SK-N-SH treated with all-trans-retinoic acid at 6 μM for 48 hours (cell line): ENCODE results near the gene MATN4.
"Not testable (repeated sequence)": the region's sequence is repeated elsewhere in the genome, so short reads cannot be mapped to it uniquely, and the experiment has no call there.

Source experiments
- ATAC-seq: fragments of 200-7000 bp; cut with Tn5 transposase; 3 replicates; pipeline ENCODE4 v1.9.1; 2020; ENCODE audit warnings: mild to moderate bottlenecking, moderate library complexity
- BACH2 ChIP-seq: fragments of 250-450 bp; sonication (Bioruptor Pico); IDR thresholded peaks from 2 replicates; pipeline ENCODE4 v1.9.0; 2021; ENCODE audit warnings: mild to moderate bottlenecking, borderline replicate concordance
- CSDC2 ChIP-seq: fragments of 250-450 bp; sonication (Bioruptor Pico); IDR thresholded peaks from 2 replicates; pipeline ENCODE4 v1.5.0; 2020; ENCODE audit warnings: mild to moderate bottlenecking, moderate library complexity
- ESRRG ChIP-seq: fragments of 250-450 bp; sonication (Bioruptor Pico); IDR thresholded peaks from 2 replicates; pipeline ENCODE4 v1.6.1; 2021; ENCODE audit warnings: mild to moderate bottlenecking
- ISL1 ChIP-seq: fragments of 250-450 bp; sonication (Bioruptor Pico); IDR thresholded peaks from 2 replicates; pipeline ENCODE4 v2.1.2; 2022; ENCODE audit warnings: mild to moderate bottlenecking, moderate library complexity
- PATZ1 ChIP-seq: fragments of 250-450 bp; sonication (Bioruptor Pico); IDR thresholded peaks from 2 replicates; pipeline ENCODE4 v1.8.0; 2020; ENCODE audit warnings: mild to moderate bottlenecking, moderate library complexity, borderline replicate concordance
- PPARA ChIP-seq: fragments of 250-450 bp; sonication (Bioruptor Pico); IDR thresholded peaks from 2 replicates; pipeline ENCODE4 v1.5.0; 2020; ENCODE audit warnings: mild to moderate bottlenecking, borderline replicate concordance
- SNAI2 ChIP-seq: fragments of 250-450 bp; sonication (Bioruptor Pico); IDR thresholded peaks from 2 replicates; pipeline ENCODE4 v1.5.0; 2020; ENCODE audit warnings: mild to moderate bottlenecking, moderate library complexity
- TOX ChIP-seq: fragments of 250-450 bp; sonication (Bioruptor Pico); IDR thresholded peaks from 2 replicates; pipeline ENCODE4 v1.8.0; 2021; ENCODE audit warnings: mild to moderate bottlenecking, moderate library complexity, borderline replicate concordance
- ZC3H10 ChIP-seq: fragments of 250-450 bp; sonication (Bioruptor Pico); IDR thresholded peaks from 2 replicates; pipeline ENCODE4 v1.5.1; 2021; ENCODE audit warnings: mild to moderate bottlenecking, moderate library complexity
- ZFP30 ChIP-seq: fragments of 450-650 bp; formaldehyde crosslinking; IDR thresholded peaks from 2 replicates; pipeline ENCODE4 v1.5.0; 2022; ENCODE audit warnings: mild to moderate bottlenecking, moderate library complexity
- ZNF565 ChIP-seq: fragments of 450-650 bp; formaldehyde crosslinking; conservative IDR thresholded peaks from 2 replicates; pipeline ENCODE4 v1.5.0; 2020; ENCODE audit warnings: low read depth, mild to moderate bottlenecking, moderate library complexity
- ZNF70 ChIP-seq: fragments of 450-650 bp; formaldehyde crosslinking; IDR thresholded peaks from 2 replicates; pipeline ENCODE4 v1.5.0; 2020; ENCODE audit warnings: mild to moderate bottlenecking, moderate library complexity
- ZNF8 ChIP-seq: fragments of 450-650 bp; formaldehyde crosslinking; IDR thresholded peaks from 2 replicates; pipeline ENCODE4 v1.5.0; 2020; ENCODE audit warnings: mild to moderate bottlenecking, moderate library complexity
- TF ChIP-seq, protein P1 (sequence below): fragments of 250-450 bp; sonication (Bioruptor Pico); IDR thresholded peaks from 2 replicates; pipeline ENCODE4 v1.8.0; 2021; ENCODE audit warnings: low read depth, mild to moderate bottlenecking, moderate library complexity, borderline replicate concordance
- TF ChIP-seq, protein P2 (sequence below): fragments of 250-450 bp; sonication (Bioruptor Pico); IDR thresholded peaks from 2 replicates; pipeline ENCODE4 v1.5.1; 2021; ENCODE audit warnings: mild to moderate bottlenecking, moderate library complexity
- TF ChIP-seq, protein P3 (sequence below): fragments of 250-450 bp; sonication (Bioruptor Pico); IDR thresholded peaks from 2 replicates; pipeline ENCODE4 v1.5.0; 2020; ENCODE audit warnings: mild to moderate bottlenecking, moderate library complexity

MATN4 gene

GRCh38 chr20:45352729-45353128 lies 44.6 kb upstream of the MATN4 start:
- ATAC-seq: no peak
- no peak for TF ChIP-seq CSDC2 (CRISPR knock-in tag)
- no peak for TF ChIP-seq ZNF8 (CRISPR knock-in tag)
- no peak for TF ChIP-seq PATZ1 (CRISPR knock-in tag)
- no peak for TF ChIP-seq ZNF565 (CRISPR knock-in tag)
- TF ChIP-seq ZFP30 (CRISPR knock-in tag): no peak

DNA sequence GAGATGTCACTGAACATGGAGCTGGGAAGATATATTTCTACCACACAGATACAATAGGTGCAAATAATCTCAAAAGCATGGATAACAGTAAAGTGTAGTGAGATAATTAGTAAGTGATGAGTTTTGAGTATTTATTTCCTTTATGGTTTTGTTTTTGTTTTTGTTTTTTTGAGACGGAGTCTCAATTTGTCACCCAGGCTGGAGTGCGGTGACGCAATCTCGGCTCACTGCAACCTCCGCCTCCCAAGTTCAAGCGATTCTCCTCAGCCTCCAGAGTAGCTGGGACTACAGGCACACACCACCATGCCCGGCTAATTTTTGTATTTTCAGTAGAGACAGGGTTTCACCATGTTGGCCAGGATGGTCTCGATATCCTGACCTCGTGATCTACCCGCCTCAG lies 42.7 kb upstream of the MATN4 start:
- not testable (repeated sequence) for ATAC-seq

DNA sequence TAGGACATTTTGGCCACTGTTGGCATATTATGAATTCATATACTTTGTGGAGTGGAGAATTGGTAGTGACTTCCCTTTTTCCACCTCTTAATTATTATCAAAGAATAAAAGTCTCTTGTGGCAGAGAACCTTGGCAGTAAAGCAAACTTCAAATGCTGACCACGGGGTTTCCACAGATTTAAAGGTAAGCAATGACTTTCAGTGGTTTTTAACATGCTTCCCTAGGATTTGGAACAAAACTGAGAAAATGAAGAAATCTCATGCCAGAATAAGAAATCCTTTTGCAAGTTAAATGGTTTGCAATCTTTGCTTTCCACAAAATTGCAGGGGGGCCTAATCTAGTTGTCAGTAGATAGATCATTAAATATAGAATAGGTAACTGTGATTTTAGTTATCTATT lies 42.1 kb upstream of the MATN4 start:
- TF ChIP-seq ZNF8 (CRISPR knock-in tag) (no peak), ZNF70 (no peak), BACH2 (no peak), TOX (no peak), PPARA (CRISPR knock-in tag) (no peak), SNAI2 (CRISPR knock-in tag) (no peak), ZFP30 (CRISPR knock-in tag) (no peak), ZC3H10 (no peak), ESRRG (CRISPR knock-in tag) (no peak), ISL1 (no peak)
- TF ChIP-seq, protein P1, sequence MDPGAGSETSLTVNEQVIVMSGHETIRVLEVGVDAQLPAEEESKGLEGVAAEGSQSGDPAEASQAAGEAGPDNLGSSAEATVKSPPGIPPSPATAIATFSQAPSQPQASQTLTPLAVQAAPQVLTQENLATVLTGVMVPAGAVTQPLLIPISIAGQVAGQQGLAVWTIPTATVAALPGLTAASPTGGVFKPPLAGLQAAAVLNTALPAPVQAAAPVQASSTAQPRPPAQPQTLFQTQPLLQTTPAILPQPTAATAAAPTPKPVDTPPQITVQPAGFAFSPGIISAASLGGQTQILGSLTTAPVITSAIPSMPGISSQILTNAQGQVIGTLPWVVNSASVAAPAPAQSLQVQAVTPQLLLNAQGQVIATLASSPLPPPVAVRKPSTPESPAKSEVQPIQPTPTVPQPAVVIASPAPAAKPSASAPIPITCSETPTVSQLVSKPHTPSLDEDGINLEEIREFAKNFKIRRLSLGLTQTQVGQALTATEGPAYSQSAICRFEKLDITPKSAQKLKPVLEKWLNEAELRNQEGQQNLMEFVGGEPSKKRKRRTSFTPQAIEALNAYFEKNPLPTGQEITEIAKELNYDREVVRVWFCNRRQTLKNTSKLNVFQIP (CRISPR knock-in tag): no peak
- TF ChIP-seq, protein P2, sequence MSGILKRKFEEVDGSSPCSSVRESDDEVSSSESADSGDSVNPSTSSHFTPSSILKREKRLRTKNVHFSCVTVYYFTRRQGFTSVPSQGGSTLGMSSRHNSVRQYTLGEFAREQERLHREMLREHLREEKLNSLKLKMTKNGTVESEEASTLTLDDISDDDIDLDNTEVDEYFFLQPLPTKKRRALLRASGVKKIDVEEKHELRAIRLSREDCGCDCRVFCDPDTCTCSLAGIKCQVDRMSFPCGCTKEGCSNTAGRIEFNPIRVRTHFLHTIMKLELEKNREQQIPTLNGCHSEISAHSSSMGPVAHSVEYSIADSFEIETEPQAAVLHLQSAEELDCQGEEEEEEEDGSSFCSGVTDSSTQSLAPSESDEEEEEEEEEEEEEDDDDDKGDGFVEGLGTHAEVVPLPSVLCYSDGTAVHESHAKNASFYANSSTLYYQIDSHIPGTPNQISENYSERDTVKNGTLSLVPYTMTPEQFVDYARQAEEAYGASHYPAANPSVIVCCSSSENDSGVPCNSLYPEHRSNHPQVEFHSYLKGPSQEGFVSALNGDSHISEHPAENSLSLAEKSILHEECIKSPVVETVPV (CRISPR knock-in tag): no peak
- ATAC-seq: no peak

GRCh38 chr20:45347936-45348778 lies 40.1 kb upstream of the MATN4 start, which contains the start of gene SDC4:
SDC4 (minus strand) TSS chr20:45348424; CDS start chr20:45348384, 40 bp downstream.
- TF ChIP-seq BACH2 (no peak), PATZ1 (CRISPR knock-in tag) (0 out of 2 replicates have a peak, but pooled peaks have one; percentile 54)
- TF ChIP-seq, protein P3, sequence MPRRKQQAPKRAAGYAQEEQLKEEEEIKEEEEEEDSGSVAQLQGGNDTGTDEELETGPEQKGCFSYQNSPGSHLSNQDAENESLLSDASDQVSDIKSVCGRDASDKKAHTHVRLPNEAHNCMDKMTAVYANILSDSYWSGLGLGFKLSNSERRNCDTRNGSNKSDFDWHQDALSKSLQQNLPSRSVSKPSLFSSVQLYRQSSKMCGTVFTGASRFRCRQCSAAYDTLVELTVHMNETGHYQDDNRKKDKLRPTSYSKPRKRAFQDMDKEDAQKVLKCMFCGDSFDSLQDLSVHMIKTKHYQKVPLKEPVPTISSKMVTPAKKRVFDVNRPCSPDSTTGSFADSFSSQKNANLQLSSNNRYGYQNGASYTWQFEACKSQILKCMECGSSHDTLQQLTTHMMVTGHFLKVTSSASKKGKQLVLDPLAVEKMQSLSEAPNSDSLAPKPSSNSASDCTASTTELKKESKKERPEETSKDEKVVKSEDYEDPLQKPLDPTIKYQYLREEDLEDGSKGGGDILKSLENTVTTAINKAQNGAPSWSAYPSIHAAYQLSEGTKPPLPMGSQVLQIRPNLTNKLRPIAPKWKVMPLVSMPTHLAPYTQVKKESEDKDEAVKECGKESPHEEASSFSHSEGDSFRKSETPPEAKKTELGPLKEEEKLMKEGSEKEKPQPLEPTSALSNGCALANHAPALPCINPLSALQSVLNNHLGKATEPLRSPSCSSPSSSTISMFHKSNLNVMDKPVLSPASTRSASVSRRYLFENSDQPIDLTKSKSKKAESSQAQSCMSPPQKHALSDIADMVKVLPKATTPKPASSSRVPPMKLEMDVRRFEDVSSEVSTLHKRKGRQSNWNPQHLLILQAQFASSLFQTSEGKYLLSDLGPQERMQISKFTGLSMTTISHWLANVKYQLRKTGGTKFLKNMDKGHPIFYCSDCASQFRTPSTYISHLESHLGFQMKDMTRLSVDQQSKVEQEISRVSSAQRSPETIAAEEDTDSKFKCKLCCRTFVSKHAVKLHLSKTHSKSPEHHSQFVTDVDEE (CRISPR knock-in tag): no peak
- ATAC-seq: peak; percentile 80
